HG03097 (cell line): ENCODE measurements around the gene PTPRN2.

ENCODE experiments used
- ATAC-seq: cut with Tn5 transposase; IDR thresholded peaks from one replicate; pipeline ENCODE4 v1.9.1; 2021; ENCODE audit not compliant: unreplicated experiment, low FRiP score

Gene PTPRN2

DNA sequence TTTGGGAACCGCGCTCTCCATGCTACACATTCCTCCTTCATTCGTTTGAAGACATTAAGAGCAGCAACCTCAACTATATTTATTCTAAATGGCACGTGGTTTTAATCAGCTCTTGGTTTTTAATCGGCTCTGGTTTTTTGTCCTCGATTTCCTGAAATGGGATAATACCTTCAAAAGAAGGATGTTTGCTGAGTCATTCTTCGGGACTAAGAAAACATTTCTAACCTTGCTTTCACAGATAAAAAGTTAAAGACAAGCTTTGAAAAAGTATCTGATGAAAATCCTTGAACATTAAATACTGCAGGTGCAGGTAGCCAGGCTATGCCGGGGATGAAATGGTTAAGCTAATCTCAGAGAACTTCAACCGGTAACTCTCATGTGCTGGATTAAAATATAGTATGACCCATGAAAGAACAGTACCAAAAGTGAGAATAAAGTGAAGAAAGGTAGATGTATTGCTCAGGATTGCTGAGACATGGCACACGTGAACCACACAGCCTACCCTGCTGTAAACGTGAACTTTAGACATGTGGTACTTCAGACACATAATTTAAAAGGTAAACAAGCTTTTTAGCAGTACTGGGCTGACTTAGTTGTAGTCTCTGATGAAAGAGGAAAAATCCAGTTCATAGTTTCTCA, 89.1 kb downstream of the PTPRN2 start:
- ATAC-seq: no peak

- no peak for ATAC-seq
Measured at GRCh38 chr7:158497627-158498026, 90.0 kb downstream of the PTPRN2 start.

- ATAC-seq: no peak
Measured at GRCh38 chr7:158495786-158496185, 91.8 kb downstream of the PTPRN2 start.

DNA sequence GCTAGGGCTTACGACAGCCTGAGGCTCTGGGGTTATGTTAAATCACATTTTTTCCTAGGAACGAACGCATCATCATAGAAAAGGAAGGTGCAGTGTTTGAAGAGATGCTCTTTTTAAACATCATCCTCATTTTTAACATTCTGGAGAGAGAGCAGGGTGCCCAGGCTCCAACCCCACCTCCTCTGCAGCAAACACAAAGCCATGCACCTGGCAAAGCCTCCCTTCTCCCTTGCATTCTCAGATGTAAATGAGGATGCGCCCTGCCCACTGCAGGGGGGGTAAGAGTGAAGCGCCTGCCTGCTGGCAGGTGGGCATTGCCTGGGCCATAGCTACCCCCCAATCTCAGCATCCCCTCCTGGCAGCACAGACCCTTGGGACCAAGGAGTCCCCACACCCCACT, 92.4 kb downstream of the PTPRN2 start:
- no peak for ATAC-seq

DNA sequence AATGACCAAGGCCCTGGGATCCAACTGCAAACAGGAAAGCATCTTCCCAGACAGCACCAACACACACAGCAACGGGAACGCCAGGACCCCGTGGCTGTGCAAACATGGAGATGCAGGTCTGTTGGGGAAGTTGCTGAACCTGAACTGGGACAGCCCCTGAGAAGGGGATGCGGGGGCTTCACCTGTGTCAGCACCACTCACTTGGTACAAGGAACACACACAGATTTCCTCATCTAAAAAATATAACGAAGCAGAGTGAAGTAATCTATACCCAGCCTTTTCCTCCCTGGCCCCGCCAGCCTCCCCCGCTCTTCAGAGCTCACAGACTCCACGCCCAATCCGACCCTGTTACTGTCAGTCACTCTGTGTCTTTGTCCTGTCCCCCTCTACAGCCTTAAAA, 93.0 kb downstream of the PTPRN2 start:
- ATAC-seq: no peak

DNA sequence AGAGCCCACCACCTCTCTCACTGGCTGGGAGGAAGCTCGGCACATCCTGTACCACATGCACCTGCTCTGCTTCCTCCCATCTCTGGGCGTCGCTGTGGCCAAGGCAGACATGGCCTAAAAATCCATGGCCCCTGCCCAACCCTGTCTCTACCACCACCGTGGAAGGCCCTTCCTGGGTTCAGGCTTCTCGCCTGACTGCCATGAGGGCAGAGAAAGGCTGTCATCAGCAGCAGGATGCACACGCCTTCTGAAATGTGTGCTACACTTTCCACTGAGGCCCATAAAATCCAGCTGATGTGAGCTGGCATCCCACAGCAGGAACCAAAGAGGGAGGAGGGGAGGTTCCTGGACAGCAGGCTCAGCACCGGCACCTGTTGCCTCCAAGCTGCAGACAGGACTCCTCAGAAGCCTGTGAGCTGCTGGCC, 93.4 kb downstream of the PTPRN2 start:
- ATAC-seq: no peak

- no peak for ATAC-seq
Measured at GRCh38 chr7:158492367-158492764, 95.3 kb downstream of the PTPRN2 start.

DNA sequence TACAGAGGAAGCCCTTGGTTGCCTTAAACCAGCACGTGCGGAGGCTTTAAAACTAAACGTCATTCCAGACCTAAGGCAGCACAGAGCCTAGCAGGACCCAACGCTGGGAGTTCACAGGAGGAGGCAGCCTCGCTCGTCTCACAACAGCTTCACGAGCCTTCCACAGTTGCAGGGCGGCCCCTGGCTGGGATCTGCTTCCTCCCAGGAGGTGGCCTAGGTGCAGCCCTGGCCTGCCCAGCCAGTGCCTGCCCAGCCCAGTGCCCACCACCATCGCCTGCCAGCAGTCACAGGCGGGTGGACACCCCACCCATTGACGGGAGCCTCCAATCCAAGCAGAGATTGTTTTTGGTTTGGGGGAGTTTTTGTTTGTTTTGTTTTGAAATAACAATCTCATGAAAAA, 96.5 kb downstream of the PTPRN2 start:
- no peak for ATAC-seq

GRCh38 chr7:158490171-158490782, 97.3 kb downstream of the PTPRN2 start:
- no peak for ATAC-seq

DNA sequence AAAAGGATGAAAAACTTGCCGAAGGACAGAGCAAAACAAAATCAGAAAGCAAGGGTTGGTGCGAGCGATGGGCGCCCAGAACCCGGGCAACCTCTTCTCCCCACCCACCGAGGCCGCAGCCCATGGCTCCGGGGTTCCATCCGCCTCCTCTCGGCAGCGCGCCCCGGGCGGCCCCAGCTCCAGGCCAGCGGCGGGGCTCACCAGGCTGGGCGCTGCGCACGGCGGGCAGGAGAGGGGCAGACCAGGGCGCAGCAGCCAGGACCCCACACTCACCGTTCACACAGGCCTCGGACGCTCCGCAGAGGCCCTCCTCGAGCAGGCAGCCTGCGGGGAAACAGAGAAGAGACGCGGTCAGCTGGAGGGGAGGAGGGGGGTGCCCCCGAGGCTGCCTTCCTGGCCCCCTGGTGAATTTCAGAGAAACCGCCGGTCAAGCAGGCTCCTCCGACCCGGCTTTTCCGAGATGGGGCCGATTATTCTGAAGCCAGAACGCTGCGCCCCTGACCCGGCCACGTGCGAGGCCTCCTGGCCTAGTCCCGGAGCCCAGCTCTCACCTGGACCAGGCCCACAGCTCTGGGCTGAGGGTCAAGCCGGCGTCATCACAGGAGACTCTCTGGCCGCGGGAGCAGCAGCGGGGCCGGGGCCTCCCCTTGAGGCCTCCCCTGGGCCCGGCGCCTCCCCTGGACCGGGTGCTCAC, 98.0 kb downstream of the PTPRN2 start:
- no peak for ATAC-seq

GRCh38 chr7:158488181-158488971, 99.2 kb downstream of the PTPRN2 start:
- no peak for ATAC-seq

- ATAC-seq: no peak
Measured at GRCh38 chr7:158487631-158488151, 99.9 kb downstream of the PTPRN2 start.

GRCh38 chr7:158486919-158487318, 100.7 kb downstream of the PTPRN2 start:
- ATAC-seq: no peak

DNA sequence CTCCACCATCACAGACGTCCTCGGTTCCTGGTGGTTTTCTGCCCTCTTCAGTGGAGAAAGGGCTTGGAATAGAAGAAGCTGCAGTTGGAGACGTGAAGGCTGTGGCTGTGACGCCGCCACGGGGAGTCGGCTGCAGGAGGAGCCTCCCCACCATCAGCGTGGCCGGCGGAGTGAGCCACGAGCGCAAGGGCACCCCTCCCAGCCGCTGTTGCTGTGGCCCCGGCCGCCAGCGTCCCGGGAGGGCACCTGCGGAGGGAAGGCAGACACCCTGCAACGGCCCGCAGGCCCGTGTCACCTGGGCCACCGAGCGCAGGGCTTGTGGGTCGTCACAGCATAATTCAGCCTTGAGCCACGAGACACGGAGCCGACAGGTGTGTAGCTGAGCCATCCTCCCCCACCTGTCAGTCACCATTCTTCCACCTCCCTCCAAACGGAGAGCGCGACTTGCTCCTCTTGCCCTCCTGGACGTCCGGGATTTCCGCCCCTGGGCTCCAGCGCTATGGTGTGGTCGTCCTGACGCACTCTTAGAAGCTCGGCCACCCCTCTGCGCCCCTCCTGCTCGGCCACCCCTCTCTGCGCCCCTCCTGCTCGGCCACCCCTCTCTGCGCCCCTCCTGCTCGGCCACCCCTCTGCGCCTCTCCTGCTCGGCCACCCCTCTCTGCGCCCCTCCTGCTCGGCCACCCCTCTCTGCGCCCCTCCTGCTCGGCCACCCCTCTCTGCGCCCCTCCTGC, 102.7 kb downstream of the PTPRN2 start:
- ATAC-seq: no peak

DNA sequence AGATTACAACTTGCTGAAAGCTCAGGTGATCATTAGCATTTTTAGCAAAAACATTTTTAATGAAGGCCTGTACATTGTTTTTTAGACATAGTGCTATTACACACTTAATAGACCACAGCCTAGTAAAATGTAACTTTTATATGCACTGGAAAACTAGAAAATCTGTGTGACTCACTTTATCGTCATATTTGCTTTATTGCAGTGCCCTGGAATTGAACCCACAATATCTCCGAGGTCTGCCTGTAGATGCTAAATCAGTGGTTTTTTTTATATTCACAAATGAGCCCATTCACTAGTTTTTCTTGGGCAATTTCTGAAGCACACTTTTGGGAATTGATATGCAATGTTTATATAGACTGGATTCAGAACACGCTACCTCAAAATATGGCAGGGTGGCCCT, 105.1 kb downstream of the PTPRN2 start:
- ATAC-seq: no peak

DNA sequence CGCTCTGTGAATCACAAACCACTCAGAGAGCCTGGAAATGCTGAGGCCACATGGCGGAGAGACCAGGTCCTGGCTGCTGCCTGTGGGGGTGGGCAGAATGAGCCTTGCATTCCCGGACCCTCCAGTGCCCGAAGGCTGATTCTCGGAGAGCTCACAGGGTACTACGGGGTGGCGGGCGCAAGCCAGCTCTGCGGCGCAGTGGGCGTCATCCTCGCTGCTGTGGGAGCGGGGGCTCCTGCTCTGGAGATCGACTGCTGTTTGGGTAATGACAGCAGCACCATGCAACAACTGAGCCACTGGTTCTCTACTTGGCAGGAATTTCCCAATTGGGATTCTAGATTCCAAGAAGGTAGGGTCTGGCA, 108.0 kb downstream of the PTPRN2 start:
- no peak for ATAC-seq

GRCh38 chr7:158479021-158479663, 108.5 kb downstream of the PTPRN2 start:
- ATAC-seq: no peak

GRCh38 chr7:158477866-158478265, 109.8 kb downstream of the PTPRN2 start:
- ATAC-seq: no peak

GRCh38 chr7:158476331-158476932, 111.2 kb downstream of the PTPRN2 start:
- no peak for ATAC-seq

- ATAC-seq: no peak
Measured at GRCh38 chr7:158475679-158476052, 112.0 kb downstream of the PTPRN2 start.
